Measurements from ENCODE around the gene USP14.

USP14 gene

DNA sequence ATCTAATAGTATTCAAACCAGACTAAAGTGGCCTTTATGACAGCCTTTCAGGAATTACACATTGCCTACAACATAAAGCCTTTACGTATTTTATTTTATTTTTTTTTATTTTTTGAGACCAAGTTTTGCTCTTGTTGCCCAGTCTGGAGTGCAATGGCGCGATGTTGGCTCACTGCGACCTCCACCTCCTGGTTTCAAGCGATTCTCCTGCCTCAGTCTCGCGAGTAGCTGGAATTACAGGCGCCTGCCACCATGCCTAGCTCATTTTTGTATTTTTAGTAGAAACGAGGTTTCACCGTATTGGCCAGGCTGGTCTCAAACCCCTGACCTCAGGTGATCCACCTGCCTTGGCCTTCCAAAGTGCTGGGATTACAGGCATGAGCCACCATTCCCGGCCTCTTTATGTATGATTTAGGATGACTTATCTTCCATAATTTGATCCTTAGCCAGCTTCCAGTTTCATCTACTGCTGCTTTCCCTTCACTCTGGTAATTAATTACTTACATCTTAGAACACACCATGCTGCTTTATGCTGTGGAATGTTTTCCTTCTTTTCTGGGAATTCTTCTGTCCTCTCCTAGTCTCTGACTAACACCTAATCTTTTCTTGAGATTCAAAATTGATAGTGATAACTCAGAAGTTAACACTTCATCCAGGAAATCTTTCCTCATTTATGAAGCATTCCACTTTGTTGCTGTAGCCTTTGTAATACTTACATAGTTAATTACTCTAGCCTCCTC lies 2.6 kb downstream of the USP14 start:
- DNase-seq, result no peak

DNA sequence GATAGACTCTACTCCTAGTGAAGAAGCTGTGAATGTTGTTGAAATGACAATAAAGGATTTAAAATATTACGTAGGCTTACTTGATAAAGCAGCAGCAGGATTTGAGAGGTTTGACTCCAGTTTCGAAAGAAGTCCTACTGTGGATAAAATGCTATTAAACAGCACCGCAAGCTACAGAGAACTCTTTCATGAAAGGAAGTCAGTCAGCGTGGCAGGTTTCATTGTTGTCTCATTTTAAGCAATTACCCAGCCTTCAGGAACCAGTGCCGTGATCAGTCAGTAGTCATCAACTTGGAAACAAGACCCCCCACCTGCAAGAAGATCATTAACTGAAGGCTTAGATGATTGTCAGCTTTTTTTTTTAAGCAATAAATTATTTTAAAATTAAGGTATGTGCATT lies 14.0 kb downstream of the USP14 start:
- no peak for DNase-seq

DNA sequence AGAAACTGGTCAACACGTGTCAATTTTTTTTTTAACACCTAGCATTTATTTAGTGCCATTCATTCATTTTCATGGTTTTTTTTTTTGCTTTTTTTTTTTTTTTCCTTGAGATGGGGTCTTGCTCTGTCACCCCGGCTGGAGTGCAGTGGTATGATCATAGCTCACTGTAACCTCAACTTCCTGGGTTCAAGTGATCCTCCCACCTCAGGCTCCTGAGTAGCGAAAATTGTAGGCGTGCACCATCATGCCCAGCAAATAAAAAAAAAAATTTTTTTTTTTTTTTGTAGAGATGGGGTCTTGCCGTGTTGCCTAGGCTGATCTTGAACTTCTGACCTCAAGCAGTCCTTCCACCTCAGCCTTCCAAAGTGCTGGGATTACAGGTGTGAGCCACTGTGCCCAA lies 21.1 kb downstream of the USP14 start:
- DNase-seq, result no peak

DNA sequence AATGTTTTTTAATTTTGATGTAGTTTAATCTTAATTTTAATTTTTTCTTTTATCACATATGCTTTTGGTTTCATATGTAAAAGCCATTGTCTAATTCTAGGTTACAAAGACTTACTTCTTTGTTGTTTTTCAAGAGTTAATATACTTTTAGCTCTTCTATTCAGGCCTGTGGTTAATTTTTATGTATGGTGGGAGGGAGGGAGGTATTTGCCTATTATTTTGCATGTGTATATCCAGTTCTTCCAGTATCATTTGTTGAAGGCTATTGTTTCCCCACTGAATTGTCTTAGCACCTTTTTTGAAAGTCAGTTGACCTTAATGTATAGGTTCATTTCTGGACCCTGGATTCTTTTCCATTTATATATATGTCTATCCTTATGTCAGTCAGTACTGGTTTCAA lies 23.4 kb downstream of the USP14 start:
- no peak for DNase-seq

DNA sequence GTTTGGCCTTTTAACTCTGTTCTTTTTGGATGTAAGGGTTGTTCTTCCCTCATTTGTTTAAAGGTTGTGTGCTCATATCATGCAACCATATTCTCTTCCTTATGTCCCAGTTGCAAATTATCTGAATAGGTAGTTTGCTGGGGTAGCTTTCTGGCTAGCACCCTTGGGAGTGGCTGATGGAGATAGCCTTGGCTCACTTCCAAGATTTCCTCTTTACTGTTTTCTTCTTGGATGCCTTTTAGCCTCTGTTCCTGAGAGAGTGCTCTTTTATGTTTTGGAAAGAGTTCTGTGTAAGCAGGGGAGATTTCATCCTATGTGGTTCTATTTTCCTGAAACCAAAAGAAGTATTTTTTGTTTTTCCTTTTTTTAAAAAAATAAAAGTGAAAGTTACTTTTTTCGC lies 25.4 kb downstream of the USP14 start:
- no peak for DNase-seq

DNA sequence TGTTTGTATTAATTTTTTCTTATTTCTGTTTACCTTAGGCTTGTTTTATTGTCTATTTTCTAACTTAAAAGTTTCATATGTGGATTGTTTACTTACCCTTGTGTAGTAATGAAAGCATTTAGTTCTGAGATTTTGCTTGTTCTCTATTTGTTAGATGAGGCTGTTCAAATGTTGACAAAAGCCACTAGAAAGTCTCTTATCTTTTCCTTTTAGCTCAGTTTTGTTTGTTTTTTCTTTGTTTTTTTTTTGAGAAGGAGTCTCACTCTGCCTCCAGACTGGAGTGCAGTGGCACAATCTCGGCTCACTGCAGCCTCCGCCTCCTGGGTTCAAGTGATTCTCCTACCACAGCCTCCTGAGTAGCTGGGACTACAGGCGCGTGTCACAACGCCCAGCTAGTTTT lies 30.9 kb downstream of the USP14 start:
- no peak for DNase-seq

DNA sequence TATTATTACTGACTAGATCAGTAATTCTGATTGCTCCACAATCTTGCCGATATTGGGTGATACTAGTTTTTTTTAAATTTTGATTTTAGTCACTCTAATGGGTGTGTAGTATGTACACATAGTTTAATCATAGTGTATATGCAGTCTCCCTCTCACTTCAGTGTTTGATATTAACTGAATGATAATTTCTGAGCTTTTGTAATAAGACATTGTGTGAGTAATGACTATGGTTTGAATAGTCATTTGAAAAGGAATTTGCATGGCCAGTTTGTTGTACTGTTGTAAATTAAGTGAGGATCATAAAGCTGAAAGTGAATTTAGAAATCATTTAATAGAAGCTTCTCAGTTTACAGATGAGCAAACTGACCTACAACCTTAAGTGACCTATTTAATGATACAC lies 33.4 kb downstream of the USP14 start:
- DNase-seq, result no peak

DNA sequence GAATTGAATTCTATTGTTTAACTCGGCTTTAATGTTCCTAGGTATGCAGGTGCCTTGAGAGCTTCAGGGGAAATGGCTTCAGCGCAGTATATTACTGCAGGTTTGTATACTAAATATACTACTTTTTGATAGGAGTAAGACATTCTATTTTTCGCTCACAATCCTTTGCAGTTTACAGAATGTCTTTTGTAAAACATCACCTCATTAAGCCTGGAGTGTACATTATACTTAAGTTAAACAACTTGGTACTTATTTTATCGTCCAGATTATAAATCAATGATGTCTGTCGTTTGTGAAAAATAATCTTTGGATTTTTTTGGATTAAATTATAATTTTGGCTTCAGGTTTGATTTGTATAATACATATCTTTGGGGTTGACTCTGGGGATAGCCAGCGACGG lies 34.4 kb downstream of the USP14 start:
- no peak for DNase-seq

DNA sequence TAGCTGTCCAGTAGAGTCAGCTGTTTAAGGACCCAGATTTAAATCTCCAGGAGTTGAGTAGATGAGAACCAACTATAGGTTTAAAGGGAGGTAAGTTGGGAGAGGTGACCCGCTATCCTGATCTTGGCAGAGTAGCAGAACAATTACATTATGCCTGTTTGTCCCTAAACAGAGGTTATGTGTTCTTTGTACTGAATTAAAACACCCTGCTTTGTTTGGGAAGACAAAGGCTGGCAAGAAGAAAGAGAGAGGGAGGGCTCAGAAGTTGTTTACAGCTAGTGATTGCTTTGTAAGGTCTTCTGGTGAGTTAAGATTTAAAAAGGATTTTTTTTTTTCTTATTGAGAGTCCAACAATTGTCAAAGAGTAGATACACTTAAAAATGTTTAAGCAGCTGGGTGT lies 37.3 kb downstream of the USP14 start:
- no peak for DNase-seq

DNA sequence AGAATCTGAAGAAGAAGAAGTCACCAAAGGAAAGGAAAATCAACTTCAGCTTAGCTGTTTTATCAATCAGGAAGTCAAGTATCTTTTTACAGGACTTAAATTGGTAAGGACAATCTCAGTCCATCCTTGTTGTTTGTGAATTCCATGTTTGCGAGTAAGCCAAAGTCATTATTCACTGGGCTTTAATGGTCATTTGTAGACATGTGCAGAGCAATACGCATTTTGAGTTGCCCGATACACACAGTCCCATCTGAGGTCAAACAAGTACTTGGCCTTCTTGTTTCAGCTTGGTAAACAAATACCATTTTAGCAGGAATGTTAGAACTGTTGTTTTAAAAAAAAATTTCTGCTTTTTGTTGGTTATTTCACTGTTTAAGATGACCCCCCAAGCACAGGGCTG lies 40.9 kb downstream of the USP14 start:
- DNase-seq, result no peak

DNA sequence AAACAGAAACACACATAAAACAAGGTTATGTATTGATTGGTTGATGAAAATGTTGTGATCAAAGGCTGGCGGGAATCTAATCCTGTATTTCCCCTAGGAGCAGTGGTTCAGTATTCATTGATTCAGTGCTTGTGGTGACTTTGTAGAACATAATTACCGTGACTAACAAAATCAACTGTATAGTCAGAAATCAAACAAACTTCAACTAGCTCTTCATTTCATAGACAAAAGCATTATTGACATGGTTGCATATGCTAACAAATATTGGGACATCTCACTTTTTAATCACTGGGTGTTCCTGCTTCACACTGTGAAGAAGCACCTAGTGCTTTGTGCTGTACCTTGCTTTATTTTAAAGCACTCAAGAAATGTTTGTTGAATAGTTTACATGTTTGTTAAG lies 41.4 kb downstream of the USP14 start:
- no peak for DNase-seq

DNA sequence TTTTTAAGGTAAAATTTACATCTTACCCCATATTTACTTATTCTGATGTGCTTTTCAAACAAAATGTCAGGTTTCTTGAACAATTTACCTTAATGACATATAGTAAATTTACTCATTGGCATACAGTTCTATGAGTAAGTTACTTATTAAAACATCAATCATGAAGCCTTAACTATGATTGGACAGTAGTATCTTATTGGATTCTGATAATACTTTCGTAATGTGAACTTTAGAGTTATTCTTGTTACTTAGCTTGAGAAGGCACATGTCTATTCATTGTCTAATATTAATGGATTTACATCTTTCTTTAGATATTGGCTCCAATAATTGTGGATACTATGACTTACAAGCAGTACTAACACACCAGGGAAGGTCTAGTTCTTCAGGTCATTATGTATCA lies 51.7 kb downstream of the USP14 start:
- no peak for DNase-seq

DNA sequence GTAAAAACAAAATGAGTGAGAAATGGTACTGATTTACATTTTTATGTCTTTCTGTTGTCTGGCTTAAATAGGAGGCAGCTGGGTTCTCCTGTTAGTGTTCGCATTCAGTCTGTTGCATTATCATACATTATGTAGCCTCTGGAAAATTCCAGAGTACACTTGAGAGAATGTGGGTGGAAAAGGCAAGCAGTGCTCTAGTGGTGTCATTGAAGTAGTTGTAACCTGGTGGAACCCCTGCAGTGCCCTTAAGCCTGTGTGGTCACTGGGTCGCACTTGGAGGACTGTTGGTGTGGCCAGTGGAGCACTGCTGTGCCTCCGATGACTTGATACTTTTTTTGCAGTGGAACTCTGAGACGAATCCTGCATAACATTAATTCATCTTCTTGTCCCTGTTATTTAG lies 52.4 kb downstream of the USP14 start:
- DNase-seq, result no peak

DNA sequence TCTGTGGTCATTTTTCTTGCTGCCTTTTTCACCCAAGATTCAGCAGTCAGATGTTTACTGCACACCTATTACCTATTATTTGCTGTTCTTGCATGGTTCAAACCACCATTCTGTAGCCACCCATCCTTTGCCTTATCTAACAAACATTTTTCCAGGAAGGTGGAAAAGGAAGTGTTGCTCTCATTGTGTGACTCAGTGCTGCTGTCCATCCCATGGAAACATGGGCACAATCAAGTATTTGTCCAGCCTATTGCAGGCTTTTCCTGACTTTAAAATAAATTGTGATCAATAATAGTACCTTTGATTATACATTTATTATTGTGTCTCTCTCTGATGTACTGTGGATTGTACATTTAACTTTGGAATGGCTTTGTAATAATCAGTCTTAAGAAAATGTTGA lies 53.2 kb downstream of the USP14 start:
- no peak for DNase-seq

DNA sequence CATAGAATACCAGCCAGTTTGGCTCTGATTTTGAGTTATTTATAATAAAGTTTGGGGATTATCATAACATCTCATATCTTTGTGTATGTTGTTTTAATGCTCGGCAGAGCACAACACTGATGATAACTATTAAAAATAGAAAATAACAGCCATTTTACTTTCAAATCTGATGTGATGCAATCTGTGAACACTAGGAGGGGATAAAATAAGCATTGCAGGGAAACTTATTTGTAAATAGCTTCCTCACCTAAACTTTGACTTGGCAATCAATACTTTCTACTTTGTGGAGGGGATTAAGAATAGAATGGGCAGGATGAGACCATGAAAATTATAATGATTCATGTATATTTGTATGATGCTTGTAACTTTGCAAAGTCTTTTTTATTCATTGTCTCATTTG lies 54.4 kb downstream of the USP14 start:
- DNase-seq, result no peak

DNA sequence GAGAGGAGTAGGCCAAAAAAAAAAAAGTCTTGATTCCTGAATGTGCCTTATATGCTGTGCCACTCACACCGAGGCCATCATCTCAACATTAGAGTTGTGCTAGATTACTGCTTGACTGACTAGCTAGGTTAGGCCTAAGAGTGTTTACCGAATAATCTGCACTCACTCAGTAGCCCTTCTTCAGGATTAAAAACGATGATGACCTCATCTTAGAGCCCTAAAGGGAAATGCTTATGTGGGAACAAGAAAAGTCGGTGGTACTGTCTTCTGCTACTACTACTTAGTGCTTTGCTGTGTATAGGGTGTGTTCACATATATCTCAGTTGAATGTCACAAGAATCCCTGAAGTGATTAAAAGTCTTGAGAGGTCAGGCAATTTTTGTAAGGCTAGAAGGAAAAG lies 55.1 kb downstream of the USP14 start:
- DNase-seq, result no peak

DNA sequence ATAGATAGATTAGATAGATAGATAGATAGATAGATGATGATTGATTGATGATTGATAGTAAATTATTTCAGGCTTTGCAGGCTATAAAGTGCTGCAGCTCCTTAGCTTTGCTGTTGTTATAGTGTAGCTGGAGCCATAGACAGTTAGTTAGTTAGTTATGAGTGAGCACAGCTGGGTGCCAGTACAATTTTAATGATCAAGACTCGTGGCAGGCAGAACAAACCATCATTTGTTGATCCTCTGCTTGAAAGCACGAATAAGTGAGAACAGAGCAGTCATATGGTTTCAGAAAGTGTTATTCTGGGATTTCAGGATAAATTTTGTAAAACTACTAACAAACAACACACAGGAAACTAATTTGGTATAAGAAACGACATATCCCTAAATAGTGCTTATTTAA lies 55.6 kb downstream of the USP14 start:
- DNase-seq, result no peak

DNA sequence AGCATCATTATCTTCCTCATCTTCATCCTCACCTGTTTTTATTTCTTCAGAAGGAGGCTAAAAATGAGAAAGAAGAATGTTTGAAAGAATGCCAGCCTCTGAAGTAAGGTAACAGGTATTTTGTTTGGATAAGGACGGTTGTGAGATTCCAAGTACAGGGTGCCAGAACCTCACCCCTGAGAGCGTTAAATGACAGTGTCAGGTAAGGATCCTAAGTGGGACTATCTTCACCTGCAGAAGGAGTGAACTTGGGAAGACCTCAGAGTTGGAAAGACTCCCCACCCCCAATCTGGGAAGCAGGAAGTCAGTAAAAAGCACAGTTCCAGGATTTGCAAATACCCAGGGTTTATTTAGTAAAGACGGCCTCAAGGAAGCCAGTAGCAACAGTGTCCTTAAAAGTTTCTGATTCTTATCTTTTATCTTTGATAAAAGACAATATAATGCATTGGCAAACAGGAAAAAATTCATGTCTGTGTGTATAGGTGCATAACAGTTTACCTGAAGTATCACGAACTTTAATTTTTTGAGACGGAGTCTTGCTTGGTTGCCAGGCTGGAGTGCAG lies 57.2 kb downstream of the USP14 start:
- DNase-seq, result no peak

DNA sequence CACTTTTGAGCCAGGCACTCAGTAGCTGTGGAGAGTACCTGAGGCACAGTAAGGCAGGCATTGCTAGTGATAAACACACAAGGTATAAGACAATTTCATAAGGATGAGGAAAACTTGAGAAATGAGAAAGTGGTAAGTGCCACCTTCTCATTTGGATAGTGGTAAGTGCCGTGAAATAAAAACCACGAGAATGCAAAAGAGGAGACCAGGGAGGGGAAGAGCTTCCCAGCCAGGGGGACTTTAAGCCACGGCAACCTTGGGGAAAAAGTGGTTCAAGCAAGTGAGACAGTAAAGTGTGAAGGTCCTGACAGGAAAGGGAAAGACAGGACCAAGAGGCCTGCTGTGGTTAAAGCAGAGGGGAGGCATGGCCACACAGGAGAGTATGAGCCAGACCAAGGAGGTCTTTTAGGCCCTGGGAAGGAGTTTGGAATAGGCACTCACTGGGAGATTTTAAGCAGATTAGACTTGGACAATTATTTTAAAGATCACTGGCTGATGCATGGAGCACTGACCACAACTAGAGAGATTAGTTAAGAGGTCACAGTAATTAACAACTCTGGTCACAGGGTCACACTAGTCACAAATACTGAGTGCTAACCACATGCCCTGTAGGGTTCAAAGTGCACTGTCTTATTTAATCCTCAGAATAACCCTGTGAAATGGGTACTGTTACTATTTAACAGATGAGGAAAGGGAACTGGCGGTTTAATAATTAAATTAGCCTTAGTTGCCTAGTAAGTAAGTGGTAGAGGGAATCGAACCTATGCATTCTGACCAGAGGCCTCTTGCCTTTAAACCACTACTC lies 59.4 kb downstream of the USP14 start:
- no peak for DNase-seq

DNA sequence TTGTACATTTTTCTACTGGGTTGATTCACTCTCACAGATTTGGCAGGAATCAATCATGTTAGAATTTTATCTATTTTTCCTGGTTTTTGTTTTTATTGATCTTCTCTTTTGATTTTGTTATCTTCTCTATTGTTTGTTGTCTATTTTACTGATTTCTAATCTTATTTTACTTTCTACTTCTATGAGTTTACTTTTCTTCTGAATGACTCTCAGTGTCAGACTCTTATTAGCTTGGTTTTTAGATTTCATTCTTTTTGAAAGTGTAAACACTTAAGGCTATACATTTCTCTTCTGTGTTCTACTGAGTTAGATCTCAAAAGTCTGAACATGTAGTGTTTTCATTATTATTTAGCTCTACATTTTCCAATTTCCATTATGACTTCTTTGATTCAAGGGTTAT lies 62.4 kb downstream of the USP14 start:
- DNase-seq, result no peak

DNA sequence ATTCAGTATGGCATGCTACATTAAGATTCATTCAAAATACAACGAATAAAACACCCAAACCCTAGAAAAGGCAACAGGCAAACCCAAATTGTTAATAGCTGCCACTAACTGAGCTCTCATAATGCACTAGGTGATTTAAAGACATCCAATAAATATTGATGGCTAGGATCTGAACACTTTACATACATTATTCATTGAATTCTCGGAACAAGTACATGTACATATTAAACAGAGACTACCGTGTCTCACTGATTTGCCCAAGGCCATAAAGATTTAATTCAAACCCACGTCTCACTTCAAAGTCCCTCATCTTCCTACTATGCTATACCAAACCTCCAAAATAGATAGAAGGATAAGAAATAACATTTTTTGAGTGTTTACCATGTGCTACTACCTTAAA lies 67.4 kb downstream of the USP14 start:
- DNase-seq, result no peak

DNA sequence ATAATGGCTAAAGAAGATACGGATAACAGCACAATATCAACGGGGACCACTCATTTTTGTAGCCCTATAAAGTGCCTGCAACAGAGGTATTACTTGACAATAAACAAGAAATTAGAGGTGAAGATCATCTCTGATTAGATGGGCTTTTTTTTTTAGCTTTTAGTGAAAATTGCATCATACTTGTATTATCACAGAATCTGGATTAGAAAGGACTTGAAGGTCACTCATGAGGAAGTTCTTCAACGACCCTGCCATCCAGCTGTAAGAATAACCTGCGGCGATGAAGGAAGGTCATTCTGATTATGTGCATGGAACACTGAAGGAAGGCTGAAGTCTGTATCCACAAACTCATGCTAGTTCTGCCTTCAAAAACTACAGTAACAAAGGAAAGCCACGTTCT lies 69.0 kb downstream of the USP14 start:
- DNase-seq, result no peak

DNA sequence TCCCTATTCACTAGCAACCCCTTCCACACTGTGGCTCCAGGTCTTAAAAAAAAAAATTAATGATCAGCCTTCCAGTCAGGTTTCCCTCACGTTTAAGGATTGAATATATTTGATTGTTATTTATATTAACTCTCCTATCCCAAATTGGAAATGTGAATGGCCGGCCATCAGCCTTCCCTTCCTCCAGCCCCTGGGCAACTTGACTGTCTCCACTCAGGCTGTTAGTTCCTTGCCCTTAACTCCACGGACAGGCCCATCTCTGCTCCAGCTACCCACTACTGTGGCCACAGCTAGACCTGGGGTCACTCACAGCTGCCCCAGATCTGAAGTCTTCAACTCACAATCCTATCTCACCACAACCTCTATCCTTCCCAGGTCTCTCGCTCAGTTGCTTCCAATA lies 69.5 kb downstream of the USP14 start:
- DNase-seq, result no peak

DNA sequence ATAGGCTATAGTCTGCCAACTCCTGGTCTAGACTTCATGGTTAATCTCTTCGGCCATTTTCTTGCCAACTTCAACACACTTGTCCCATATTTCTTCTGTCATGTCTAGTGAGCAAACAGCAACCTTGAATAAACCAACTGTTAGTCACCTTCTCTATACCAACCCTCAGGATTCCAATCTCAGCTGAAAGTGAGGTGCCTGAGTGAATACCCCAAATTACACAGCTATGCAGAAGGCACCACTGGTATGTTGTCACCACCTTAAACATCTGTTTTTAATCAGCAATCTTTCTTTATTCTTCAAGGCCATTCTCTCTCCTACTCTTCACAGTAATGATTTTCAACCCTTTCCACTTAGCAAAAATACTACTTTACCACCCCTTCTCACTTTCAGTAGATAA lies 70.2 kb downstream of the USP14 start:
- DNase-seq, result no peak

DNA sequence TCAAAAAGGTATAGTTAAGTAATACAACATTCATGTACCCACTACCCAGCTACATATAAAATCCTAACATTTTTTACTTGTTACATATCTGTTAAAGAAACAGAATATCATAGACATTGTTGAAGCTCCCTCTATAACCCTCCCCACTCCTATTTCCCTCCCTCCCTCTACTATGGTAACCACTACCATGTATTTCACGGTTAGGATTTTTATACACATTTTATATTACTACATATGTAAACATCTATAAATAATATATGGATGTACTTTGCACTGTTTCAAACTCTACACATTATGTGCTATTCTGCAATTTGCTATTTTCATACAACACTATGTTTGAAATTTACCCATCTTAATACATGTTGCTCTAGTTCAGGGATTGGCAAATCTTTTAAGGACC lies 73.2 kb downstream of the USP14 start:
- DNase-seq, result no peak
